Measurements from ENCODE around the gene DUSP9.

DNA sequence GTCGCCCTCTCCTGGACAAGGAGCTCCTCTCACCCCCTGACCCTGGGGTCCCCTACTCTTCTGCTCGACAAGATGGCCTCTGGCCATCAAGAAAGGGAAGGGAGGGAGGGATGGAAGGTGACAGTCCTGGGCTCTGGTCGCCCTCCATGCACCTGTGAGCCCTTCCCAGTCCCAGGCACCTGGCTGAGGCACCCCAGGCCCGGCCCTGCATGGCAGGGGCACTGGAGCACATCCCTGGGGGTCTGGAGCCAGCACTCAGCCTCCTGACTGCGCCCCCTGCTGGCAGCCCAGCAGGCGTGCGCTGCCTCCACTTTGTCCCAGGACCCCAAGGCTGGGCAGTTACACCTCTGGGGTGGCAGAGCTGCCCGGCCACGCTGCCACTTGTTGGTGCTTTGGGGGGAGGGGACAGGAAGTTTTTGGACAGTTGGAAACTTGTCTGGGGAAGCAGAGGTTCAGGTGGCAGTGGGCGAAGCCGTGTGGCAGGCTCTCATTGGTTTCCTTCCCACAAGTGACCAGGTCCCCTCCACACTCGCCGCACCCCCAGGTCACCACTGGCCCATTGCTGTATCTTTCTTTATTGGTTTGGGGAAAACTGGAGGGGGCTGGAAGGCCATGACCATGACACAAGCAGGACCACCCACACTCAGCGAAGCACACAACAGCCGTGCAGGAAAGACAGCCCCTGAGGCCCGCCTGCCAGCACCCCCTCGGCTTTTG, 22.3 kb downstream of the DUSP9 start:
- TF ChIP-seq, protein P1, sequence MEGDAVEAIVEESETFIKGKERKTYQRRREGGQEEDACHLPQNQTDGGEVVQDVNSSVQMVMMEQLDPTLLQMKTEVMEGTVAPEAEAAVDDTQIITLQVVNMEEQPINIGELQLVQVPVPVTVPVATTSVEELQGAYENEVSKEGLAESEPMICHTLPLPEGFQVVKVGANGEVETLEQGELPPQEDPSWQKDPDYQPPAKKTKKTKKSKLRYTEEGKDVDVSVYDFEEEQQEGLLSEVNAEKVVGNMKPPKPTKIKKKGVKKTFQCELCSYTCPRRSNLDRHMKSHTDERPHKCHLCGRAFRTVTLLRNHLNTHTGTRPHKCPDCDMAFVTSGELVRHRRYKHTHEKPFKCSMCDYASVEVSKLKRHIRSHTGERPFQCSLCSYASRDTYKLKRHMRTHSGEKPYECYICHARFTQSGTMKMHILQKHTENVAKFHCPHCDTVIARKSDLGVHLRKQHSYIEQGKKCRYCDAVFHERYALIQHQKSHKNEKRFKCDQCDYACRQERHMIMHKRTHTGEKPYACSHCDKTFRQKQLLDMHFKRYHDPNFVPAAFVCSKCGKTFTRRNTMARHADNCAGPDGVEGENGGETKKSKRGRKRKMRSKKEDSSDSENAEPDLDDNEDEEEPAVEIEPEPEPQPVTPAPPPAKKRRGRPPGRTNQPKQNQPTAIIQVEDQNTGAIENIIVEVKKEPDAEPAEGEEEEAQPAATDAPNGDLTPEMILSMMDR (conservative IDR thresholded peaks at IDR 0.05 in 1 of 2, IDR thresholded peaks at IDR 0.05 in 1 of 2; ENCODE audit: extremely low read depth in 1 of 2, insufficient read depth in 1 of 2, low read depth in 1 of 2, low read length in 2 of 2), result peak; percentile 55 to 77
- no peak for TF ChIP-seq EZH2 (IDR thresholded peaks at IDR 0.05; ENCODE audit: borderline replicate concordance, low read length)
